ENCODE measurements around the gene MAP3K5.

Gene MAP3K5

DNA sequence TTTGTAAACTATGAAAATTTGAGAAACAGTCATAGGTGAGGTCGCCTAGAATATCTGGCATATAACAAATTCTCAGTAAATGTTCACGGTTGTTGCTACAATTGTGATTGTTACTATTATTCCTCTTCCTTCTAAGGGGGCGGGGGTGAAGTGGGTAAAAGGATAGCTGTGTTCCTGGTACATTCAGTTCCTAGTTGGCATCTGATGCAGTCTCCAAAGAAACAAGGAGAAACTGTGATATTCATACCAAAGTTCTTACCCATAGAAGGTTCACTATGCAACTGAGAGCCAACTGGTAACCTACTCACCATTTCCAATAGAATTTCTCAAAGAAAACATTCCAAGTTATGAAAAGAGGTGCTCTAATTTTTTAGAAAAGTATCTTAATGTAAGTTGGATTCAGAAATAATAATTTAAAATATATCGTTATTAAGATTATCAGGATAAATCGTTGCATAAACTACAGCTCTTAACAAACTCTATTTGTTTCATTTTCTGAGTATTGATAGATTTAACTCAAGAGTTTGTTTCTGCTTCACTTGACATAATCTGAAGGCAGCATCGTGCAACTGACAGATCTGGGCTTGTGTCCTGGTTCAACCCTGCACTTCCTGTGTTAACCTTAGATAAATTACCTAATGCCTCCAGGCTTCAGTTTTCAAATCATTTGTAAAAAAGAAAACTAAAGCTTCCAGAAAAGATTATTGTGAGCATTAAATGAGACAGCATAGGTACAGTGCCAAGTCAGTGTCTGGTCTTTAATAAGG is 228.7 kb downstream of the MAP3K5 start:
- DNase-seq: no peak

DNA sequence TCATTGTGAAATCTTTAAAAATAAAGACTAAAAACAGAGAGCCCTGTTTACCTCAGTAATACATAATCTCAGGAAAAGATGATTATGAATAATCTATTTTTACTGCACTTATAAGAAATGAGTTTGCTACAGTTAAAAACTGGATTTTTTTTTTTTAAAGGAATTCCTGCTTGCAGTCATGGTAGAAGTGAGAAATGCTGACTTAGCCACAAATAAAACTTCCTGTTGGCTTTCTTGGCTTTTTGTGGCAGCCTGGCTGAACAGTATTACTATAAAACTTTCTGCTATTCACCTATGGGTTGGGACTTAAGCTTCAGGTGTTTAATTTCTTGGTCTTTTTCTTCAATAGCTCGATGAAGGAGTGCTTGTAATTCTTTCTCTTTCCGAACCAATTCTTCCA is 230.1 kb downstream of the MAP3K5 start:
- DNase-seq: no peak

DNA sequence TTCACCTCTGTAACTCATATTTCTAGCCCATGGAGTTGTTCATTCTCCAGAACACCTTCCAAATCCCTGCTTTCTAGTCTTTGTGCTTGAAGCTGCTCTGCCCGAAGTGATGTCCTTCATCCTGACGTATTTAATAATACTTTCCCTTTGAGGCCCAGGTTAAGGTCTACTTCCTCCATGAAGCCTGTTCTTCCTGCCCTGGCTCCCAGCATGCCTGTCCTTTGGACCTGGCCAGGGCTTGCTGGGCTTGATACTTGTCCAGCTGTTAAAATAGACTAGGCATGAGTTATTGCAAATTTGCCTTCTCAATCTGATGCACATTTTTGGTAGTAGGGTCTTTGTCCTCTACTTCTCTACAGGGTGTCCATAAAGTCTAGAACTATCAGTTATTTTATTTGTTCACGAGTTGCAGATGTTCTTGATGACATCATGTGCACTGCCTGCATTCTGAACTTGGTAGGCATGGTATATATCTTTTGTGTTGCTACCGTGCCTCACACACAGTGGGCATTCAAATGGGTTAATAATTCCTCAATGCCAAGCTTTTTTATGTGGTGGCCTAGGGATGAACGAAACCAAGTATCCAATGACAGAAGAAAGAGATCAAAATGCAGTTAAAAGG is 239.0 kb downstream of the MAP3K5 start:
- no peak for DNase-seq

DNA sequence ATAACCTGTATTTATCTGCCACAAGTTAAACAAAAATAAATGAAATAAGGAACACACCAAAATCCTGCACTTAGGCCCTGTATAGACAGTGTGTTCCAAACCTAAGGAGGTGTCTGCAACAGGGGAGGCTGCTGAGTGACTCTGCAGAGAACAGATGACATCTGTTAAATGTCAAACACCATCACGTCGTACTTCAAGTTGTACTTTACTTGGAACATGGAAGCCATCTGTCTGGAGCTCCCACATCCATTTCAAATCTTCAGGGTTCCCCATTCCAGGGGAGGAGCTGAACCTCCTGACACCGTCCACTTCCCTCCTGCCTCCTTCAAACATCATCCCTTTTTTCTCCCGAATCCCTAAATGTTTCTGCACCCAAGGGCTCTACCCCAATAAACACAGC is 240.2 kb downstream of the MAP3K5 start:
- no peak for DNase-seq

DNA sequence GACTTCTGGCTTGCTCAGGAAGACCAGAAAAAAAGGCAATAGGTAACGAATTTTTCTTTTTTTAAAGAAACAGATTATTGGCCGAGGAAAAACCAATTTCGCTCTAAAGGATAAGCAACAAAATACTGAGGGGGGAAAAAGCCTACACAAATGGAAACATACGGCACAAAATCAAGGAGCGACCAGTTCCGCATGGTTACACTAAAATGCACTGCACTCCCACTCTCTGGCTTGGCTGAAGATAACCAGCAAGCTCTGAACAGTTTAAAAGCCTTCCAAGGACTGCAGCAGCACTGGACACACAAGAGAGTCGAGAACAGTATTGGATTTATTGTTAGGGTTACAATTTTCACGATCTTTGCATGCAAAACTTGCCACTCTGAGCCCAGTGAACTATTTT is 241.2 kb downstream of the MAP3K5 start:
- no peak for DNase-seq

DNA sequence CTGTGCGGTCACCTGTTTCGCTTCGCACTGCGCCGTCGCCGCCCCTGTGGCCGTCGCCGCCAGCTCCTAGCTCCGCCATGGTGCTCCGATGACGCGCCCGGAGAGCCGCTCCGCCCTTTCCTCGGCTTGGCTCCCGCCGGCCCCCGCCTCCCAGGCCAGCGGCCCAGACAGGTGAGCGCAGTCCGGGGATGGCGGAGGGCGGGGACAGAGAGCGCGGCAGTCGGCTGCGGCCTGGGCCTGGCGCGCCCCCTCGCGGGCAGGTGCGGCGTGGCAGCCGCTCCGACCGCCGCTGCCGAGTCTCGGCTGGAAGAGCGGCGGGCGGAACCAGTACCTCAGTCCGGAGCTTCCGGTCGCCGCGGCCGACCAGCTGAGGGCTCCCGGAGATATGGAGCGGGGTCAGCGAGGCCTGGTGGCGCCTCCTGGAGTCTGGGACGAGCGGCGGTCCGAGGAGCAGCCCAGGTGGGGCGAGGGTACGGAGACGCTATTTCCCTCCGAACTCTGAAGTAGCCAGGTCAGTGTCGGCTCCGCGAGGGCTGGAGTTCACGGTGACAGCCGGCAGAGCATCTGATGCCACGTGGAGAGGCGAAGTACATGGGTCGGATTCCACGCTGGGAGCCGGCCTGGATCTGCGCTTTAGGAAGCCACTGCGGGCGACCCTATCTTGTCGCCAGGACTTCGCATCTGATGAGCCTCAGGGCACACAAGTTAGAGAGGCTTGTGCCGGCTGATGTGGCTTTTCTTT is 241.8 kb downstream of the MAP3K5 start, which contains the start of gene MAP7:
Gene MAP7 (minus strand): TSS at position 93 of the 742 bp plus-strand sequence. CDS start 14 bp downstream, at position 79.
- peak; percentile 60 to 74 for DNase-seq

DNA sequence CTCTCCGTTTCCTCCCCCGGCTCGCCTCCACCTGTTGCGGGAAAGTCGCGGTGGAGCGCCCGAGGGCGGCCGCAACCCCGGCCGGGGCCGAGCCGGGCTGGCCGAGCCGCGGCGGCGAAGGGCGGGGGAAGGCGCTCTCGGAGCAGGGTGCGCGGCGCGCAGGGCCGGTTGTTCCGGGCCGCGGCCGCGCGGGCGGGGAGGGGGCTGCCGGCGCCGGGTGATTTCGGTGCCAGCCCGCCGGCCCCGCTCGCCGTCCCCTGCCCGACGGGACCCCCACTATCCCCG is 242.3 kb downstream of the MAP3K5 start:
- no peak for DNase-seq

DNA sequence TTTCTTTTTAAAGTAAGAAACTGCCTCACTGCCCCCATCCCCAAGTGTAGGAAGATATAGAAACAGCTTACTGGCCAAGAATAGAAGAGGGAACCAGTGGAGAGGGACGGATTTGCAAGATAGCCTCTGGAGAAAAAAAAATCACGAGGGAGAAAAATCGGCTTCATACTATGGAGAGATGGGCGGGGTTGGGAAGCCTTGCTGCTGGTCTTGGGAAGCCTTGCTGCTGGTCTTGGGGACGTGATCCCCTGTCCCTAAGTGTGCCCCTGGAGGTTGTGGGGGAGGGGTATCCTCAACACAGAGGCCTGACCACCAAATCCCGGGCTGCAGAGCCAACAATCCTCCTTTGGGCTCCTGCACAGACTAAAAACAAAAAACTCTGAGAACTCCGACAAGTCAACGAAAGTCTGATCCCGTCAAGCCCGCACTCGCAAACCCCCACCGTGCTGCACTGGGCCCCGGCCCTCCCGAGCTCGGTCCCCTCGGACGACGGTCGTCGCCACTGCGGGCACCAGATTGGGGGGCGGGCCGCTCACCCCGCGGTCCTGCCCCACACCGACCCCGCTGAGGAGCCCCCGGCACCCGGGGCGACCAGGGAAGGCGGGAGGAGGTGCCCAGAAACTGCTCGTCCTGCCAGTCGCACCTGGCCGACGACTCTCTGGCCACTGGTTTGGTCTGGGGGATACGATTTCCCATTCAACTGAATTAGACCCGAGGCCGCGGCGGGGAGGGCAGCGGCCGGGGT is 242.8 kb downstream of the MAP3K5 start:
- peak in 1 of 2 donors; percentile 2 for DNase-seq

DNA sequence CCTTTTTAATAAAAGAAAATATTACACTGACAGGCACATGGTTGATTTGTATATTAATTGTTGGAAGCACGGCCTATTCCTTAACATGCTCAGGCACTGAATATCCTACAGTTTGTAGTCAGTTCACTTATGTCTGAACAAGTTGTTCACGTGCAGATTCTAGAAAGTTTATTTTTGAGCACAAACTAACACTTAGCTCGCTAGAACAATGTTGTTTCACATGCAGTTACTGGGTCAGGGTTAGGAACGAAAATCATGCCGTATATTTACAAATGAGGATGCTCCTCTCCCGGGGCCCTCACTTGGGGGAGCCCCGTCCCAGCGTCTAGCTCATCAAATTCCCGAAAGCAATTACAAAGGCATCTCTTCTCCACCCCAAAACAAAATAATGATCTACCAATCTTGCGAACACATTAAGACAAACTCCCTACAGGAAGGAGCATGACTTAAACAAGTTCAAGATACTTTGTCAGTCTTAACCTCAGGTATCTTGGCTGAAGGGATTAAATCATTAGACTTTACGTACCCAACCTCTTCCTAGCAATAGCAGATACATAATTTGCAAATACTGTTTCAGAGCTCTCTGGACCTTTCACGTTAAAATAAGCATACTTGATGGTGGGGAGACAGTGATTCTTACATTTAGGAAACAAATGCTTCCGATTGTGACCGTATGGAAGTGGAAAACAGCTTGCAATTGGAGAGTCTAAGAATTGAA is 243.5 kb downstream of the MAP3K5 start:
- DNase-seq: no peak

DNA sequence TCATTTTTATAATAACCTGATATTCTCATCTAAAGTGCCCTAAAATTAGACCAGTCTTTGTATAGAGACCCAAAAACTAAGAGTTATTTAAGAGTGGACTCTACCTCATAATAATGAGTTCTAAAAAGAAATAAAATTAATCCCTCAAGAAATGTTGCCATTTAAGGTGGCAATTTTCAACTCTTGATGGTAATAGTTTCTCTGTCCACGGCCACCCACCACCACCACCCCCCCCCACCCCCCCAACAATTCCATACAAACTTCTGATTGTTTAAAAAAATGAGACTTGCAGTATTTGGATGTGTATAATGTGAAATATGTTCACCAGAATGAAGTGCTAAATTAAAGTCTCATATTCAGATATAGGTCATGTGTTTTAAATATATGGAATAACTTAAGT is 244.4 kb downstream of the MAP3K5 start:
- DNase-seq: no peak

DNA sequence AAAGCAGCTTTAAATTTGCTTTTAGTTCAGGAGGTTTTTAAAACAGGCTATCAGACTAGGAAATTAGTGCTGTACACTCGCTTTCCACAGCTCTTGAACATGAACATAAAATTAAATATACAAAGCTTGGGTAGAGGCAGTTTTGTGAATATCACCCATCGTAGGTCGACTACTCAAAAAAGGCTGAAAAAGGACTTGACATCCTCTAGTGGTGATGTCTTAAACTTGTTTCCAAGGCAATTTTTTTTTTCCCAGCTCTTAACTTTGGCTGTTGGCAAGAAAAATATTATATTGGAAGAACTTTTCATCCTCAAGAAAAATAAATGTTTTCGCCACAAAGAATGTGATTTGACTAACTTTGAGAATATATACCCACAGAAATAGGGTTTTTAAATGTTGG is 244.9 kb downstream of the MAP3K5 start:
- no peak for DNase-seq

DNA sequence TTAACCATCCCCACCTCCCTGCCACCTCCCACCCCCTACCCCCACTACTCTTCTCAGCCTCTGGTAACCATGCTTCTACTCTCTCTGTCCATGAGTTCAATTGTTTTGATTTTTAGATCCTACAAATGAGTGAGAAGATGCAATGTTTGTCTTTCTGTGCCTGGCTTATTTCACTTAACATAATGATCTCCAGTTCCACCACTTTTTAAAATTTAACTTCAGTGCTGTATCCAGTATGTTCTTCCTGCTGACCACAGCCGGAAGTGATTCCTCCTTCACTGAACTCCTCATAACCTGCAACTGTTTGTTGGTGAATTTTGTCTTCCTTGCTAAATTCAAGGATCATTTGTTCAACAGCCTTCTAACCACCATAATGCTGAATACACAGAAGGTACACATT is 245.9 kb downstream of the MAP3K5 start:
- no peak for DNase-seq

DNA sequence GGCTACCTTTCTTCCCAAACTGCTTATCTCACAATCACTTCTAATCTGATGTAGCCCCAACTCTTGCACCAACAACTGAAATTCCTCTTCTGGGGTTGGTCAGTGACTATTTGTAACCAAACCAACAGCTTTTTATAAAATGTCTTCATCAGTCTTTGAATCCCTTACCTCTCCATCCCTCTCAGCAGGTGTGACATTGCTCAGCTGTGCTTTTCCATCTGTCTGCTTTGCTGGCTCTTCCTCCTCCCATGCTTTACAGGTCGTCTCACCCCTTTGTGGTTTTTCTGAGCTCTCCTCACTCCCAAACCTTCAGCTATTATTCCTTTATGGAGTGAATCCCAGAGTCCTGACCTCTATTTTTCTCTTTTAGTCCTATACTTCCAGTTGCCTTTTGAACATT is 248.0 kb downstream of the MAP3K5 start:
- DNase-seq: no peak

DNA sequence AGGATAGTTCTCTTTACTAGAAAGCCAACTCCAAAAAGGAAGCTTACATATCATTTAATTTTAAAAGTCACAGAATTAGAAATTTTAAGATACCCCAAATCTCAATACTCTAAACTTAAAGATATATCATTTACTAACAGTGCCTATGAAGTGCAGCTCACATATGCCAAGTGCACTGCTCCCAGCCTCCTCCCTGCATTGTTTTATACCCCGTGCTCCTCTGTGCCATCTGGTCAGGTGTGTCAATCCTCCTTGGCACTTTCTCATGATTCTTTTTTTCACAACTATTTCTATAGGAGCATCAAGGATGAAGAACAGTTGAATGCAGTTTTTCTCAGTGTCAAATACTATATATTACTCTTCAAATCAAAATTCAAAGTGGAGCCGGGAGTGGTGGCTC is 250.9 kb downstream of the MAP3K5 start:
- DNase-seq: no peak

DNA sequence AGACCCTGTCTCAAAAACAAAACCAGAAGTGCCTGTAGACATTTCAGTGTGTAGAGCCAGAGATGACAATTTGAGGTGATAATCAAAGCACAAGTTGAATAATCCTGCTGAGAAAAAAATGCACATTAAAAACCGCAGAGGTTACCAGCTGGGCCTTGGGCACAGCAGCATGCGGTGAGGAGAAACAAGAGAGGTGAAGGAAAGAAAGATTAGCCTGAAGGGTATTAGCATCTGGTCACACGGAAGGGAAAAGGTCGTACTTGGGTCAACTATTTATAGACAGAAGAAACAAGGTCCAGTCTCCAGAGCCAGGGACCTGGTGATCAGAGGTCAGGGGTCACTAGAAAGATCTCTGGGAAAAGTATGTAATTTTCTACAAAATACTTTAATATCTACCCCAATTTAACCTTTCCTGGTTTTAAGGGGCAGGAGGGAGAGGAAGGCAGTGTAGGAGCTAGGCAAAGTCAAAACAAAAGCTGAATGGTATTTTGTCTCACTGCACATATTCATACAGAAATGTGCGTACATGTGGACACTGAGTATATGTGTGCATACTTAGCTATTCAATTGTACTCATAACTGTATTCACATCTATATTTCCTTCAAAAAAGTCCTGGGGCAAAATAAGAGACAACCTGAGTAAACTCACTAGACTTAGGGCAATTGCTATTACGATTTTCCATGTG is 252.2 kb downstream of the MAP3K5 start:
- DNase-seq: no peak

DNA sequence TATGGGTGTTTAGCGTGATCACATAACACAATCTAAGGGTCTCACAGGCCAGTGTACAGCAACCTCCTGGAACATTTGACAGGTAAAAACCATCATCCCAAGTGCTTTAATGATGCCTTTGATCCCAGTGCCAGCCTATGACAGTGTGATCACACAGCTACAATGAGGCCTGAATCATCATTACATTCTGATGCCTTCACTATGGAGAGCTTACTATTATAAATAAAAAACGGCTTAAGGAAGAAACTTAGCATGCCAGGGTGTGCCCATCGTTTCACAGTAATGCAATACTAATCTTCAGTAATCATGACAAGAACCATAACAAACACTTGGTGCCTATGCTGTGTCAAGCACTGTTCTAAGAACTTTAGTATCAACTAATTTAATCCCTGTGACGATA is 253.4 kb downstream of the MAP3K5 start:
- no peak for DNase-seq

DNA sequence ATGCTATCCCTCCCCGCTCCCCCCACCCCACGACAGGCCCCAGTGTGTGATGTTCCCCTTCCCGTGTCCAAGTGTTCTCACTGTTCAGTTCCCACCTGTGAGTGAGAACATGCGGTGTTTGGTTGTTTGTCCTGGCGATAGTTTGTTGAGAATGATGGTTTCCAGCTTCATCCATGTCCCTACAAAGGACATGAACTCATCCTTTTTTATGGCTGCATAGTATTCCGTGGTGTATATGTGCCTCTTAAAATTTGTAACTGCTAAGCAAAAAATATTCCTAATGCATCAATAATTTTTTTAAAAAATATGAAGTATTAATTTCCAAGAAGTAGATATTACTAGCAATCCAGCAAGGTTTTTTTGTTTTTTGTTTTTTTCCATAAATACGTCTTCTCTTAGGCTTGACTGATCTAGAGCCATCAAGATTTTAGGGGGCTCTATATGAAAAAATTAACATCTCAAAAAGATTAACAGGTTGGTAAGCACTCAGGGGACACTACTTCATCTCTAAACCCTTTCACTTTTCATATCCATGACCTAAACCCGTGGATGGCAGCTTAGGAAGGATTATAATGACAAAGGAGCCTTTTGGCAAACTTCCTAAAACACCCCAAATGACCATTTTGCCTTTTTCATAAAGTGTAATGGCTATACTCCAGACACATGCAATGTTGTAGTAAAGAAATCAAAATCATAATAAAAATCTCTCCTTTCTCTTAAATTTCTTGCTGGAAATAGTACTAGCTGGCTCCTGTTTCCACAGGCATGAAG is 256.2 kb downstream of the MAP3K5 start:
- DNase-seq: no peak

DNA sequence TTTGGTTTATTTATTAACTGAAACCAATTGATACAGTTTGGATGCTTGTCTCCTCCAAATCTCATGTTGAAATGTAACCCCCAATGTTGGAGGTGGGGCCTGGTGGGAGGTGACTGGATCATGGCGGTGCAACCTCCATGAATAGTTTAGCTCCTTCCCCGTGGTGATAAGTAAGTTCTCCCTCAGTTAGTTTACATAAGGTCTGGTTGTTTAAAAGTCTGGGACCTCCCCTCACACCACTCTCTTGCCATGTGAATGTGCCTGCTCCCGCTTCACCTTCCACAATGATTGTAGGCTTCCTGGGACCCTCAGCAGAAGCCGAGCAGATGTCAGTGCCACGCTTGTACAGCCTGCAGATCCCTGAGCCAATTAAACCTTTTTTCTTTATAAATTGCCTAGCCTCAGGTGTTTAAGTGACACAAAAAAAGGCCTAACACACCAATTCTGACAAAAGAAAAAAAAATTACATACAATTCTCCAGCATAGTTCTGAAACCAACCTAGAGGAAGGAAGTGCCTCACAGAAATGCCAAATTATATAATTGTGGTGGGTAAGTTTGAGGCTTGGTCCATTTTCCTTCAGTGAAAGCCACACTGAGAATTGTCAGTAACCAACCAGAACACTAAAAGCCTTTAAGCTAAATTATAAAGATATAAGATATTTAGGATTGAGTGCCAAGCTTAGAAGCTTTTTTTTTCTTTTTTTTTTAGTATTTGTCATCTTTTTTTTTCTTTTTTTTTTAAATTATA is 257.1 kb downstream of the MAP3K5 start:
- no peak for DNase-seq

DNA sequence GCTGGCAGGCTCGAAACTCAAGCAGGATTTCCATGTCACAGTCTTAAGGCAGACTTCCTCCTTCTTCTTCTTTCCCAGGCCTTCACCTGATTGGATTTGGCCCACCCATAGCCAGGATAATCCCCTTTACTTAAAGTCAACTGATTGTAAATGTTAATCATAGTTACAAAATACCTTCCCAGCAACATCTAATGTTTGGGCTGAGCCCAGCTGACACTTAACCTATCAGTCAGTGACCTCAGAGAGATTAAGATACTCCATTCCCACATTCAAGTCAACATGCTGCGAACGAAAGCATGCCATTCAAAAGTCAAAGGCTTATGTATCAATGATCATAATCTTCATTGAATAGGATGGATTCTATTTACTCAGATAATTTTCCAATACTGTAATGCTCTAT is 258.0 kb downstream of the MAP3K5 start:
- DNase-seq: no peak

DNA sequence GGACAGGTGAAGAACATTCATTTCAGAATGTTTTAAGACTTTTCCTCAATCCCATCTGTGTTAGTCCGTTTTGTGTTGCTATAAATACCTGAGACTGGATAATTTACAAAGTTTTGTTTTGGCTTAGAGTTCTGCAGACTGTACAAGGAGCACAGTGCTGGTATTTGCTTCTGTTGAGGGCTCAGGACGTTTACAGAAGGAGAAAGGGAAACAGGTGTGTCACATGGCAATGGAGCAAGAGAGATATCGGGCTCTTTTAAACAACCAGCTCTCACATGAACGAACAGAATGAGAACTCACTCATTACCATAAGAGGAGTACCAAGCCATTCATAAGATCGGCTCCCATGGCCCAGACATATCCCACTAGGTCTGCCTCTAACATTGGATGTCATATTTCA is 258.8 kb downstream of the MAP3K5 start:
- DNase-seq: no peak

DNA sequence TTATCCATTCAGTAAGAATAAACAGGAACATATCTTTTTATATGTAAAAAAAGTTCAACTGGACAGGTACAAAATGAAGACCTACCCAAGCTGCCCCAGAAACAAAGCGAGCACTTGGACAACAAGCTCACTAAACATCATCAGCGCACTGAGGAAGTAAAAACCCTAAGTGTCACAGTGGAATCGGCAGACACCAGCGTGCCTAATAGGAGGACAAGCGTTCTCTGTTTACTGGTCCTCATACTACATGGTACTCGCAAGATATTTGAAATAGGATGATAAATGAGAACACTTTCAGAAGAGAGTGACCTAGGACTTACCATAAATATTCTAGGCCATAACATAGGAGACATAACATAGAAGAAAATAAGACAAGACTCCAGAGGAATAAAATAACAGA is 260.2 kb downstream of the MAP3K5 start:
- DNase-seq: no peak
